Sigmoid colon (tissue), 4 donors: ENCODE results near the gene ARHGAP22.

Source experiments
- POLR2A ChIP-seq, 2 donors: fragments of 450-650 bp; IDR thresholded peaks; one replicate each; pipeline ENCODE4 v1.6.1; 2016; ENCODE audit warnings: antibody characterized with exemption in 2 of 2, mild to moderate bottlenecking in 2 of 2, moderate library complexity in 2 of 2
- POLR2AphosphoS5 ChIP-seq, 4 donors: sonication (generic); formaldehyde crosslinking; IDR thresholded peaks; one replicate each; pipeline ENCODE4 v1.6.1; 2017; ENCODE audit warnings: antibody characterized with exemption in 4 of 4
- TF ChIP-seq, protein P1 (sequence below), 4 experiments: fragments of 450-650 bp in 3 of 4; fragments of 200-600 bp in 1 of 4; IDR thresholded peaks; one replicate each; pipeline ENCODE4 v1.5.1; 2016 to 2019; ENCODE audit warnings: antibody characterized with exemption in 4 of 4, mild to moderate bottlenecking in 3 of 4, moderate library complexity in 2 of 4

DNA sequence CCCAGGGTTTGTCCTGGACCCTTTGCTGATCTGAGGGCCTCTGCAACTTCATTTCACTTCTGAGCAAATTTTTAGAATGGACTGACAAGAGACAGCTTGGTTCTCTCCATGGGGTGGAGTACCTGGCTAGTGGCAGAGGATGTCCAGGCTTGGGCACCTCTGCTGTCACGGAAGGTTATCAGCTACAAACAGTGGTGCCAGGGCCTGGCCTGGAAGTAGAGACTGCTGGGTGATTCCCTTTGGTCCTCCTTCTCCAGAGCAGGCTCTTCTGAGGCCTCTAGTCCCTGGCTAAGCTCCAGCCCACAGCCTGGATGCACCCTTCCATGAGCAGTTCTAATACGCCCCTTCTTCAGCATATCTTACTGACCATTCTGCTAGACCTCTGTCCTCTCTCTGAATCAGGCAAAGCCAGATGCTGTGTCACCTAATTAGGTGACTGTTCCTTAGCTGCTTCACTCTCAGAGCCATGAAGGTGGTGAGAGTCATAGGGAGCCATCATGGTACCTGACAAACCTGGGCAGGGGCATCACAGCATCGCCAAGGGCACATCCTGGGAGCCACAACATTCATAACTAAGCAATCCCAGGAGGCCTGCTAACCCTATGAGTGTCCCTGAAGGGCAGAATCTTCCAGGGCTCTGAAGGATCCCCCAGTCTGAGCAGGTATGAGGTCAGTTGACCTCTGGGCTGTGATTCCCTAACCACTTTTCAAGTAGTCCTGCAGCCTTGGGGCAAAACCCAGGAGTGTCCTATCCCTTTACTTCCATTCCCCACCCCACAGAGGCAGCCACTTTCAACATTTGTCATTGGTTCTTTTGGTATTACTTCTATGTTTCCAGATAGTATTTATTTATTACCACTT, 4.0 kb downstream of the ARHGAP22 start:
- no peak for TF ChIP-seq POLR2A (IDR thresholded peaks at IDR 0.05)
- TF ChIP-seq, protein P1, sequence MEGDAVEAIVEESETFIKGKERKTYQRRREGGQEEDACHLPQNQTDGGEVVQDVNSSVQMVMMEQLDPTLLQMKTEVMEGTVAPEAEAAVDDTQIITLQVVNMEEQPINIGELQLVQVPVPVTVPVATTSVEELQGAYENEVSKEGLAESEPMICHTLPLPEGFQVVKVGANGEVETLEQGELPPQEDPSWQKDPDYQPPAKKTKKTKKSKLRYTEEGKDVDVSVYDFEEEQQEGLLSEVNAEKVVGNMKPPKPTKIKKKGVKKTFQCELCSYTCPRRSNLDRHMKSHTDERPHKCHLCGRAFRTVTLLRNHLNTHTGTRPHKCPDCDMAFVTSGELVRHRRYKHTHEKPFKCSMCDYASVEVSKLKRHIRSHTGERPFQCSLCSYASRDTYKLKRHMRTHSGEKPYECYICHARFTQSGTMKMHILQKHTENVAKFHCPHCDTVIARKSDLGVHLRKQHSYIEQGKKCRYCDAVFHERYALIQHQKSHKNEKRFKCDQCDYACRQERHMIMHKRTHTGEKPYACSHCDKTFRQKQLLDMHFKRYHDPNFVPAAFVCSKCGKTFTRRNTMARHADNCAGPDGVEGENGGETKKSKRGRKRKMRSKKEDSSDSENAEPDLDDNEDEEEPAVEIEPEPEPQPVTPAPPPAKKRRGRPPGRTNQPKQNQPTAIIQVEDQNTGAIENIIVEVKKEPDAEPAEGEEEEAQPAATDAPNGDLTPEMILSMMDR (IDR thresholded peaks at IDR 0.05): no peak
- TF ChIP-seq POLR2AphosphoS5 (IDR thresholded peaks at IDR 0.05): no peak
